ENCODE measurements around the gene OXSR1.
"Not testable (repeated sequence)": the region's sequence is repeated elsewhere in the genome, so short reads cannot be mapped to it uniquely, and the experiment has no call there.

Gene OXSR1

DNA sequence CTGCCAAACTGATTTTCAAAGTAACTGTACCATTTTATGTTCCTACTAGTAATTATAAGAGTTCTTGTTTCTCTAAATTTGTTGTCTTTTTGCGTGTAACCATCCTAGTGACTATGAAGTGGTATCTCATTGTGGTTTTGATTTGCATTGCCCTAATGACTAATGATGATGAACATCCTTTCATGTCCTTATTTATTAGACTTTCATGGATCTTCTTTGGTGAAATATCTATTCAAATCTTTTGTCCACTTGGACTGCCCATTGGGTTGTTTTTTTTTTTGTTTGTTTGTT is 3.6 kb downstream of the OXSR1 start:
- no peak for DNase-seq

DNA sequence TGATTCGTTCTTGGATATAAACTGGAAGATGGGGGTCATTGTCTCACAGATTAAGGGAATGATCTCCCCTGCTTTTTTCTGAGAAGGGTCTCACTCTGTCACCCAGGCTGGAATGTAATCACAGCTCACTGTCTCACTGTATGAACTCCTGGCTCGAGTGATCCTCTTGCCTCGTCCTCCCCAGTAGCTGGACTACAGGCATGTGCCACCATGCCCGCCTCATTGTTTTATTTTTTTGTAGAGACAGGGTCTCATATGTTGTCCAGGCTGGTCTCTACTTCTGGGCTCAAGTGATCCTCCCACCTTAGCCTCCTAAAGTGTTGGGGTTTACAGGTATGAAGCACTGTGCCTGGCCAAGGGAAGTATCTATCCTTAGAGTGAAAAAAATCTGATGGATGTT is 5.4 kb downstream of the OXSR1 start:
- no peak for DNase-seq

DNA sequence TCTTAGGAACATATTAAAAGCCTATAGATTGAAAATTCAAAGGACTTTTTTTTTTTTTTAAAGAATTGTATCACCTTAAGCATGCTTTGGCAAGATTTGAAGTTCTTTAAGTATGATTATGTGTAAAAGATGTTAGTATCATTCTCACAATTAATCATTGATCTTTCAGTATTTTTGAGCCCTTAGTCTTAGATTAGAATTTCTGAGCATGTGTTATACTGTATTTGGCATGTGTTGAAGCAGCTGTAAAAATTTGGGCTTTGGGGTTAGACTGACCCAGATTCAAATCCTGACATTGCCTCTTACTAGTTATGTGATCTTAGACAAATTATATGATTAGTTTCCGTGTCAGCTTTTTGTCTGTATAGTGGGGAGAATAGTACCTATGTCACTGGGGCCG is 6.3 kb downstream of the OXSR1 start:
- DNase-seq, result no peak

DNA sequence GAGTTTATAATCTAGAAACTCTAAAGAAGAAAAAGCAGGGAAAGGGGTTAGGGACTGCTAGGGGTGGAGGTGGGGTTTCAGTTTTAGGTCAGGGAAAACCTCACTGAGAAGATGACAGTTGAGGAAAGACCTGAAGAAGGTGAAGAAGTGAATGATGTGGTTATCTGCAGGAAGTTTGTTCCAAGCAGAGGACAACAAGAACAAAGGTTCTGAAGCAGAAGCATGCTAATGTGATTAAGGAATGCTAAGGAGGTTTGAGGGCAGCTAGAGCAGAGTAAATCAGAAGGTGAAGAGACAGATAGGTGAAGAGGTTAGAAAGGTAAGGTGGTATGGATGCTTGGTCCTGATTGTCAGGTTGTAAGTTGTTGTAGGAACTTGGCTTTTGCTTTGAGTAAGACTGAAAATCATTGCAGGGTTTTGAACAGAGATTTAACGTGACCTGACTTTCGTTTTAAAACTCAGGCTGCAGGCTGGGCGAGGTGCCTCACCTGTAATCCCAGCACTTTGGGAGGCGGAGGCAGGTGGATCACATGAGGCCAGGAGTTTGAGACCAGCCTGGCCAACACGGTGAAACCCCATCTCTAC is 8.6 kb downstream of the OXSR1 start:
- no peak for DNase-seq

DNA sequence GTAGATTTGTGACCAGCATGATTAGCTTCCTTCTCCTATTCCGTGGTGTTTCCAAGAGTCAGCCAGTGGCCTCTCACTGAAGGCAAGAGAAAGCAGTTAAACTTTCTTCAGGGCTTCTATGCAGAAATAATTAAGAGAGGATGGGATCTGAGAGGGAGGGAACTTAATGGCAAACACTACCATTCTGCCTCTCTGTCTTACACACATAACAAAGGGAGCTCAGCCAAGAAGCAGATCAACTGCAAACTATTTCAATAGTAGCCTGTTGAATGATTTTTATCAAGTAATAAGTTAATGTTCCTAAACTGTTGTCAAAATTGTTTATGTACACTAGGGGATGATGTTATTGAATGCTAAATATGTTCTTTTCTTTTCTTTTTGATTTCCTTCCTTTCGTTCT is 11.8 kb downstream of the OXSR1 start:
- DNase-seq, result no peak

DNA sequence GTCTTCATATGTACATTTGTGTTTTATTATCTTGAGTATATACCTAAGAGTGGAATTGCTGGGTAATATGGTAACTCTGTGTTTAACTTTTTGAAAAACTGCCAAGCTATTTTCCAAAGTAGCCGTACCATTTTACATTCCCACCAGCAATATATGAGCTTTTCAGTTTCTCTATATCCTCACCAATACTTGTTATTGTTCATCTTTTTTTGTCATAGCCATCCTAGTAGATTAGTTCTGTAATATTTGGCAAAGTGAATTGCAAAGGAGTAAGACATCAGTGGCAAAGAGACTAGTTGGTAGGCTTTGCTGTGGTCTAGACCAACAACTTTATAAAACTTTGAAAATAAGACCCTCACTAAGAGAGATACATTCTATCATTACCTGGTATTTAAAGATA is 21.4 kb downstream of the OXSR1 start:
- no peak for DNase-seq

DNA sequence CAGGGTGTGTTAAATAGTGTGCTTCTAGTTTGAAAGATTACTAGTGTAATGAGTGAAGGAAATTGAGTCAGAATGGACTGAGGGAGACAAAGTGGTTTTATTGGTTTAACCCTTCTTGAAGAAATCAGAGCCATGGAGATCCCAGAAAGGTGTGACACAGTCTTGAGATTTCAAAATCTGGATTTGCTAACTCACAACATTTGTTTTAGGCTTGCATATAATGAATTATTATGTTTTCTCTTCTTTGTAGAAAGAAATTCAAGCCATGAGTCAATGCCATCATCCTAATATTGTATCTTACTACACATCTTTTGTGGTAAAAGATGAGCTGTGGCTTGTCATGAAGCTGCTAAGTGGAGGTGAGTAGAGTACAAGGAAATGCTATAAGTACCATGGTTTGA is 25.1 kb downstream of the OXSR1 start:
- no peak for DNase-seq

DNA sequence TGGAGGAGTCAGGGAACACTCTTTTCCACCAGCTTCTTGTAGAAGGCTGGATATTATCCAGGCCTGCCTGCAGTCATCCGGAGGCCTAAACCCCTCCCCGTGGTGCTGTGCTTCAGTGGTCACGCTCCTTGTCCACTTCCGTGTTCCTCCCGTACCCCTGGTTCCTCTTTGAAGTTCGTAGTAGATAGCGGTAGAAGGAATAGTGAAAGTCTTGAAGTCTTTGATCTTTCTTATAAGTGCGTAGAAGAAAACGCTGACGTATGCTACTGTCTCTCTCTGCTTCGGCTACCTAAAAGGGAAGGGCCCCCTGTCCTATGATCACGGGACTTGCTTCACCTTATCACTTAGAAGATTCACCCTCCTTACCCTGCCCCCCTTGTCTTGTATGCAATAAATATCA is 37.6 kb downstream of the OXSR1 start:
- DNase-seq, result not testable (repeated sequence)

DNA sequence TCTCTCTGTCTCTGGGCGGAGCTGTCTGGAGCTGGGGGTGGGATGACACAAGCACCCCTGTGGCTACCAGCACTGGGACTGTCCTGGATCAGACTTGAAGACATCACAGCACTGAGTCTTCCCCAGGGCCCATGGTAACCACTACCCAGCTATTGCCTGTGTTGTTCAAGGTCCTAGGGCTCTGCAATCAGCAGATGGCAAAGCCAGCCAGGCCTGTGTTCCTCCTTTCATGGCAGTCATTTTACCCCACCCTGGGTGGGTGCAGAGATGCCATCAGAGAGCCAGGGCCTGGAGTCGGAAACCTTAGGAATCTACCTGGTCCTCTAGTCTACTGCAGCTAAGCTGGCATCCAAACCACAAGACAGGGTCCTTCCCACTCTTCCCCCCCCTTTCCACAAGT is 38.4 kb downstream of the OXSR1 start:
- DNase-seq, result no peak

DNA sequence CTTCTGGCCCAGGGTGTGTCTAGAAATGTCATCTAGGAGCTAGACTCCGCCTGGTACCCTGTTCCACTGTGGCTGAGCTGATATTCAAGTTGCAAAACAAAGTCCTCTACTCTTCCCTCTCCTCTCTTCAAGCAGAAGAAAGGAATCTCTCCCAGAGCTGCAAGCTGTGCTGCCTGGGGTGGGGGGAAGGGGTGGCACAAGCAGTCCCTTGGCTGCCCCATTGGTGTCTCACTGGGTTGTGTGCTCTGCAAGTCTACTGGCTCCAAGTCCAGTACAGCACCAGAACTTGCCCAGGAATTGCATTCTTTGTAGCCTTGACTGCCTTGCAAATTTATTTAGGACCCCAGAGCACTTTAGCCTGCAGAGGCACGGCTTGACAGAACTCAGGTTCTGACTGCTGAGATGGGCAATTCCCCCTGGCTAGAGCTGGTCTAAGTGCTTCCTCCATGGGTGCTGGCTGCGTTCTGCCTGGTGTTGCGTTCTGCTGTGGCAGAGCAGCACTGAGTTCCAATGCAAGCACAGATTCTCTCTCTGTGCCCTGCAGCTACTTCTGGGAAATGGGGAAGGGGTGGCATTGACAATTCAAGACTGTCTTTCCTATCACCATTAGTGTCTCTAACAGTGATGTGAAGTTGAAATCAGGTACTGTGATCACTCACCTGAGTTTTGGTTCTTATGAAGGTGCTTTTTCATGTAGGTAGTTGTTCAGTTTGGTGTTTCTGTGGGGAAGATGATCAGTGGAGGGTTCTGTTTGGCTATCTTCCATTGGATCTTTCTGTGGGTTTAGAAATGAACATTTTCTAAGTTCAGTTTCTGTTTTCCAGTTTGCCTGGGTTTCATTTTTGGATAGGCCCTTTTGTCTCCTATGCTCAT is 39.5 kb downstream of the OXSR1 start:
- no peak for DNase-seq

DNA sequence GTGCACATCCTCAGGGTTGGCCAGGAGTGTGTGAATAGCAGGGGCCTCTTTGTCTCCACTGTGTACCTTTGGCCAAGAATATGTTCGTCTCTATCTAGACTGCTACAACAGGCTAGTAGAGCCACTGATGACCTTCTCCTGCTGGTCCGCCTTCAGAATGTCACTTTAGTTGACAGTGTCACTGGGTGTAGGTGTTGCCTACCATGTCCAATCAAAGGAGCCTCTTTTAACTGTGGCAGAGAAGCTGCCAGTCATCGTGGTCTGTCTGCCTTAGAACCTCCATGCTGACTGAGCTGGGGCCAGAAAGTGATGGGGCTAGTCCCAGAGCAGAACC is 40.1 kb downstream of the OXSR1 start:
- DNase-seq, result no peak

DNA sequence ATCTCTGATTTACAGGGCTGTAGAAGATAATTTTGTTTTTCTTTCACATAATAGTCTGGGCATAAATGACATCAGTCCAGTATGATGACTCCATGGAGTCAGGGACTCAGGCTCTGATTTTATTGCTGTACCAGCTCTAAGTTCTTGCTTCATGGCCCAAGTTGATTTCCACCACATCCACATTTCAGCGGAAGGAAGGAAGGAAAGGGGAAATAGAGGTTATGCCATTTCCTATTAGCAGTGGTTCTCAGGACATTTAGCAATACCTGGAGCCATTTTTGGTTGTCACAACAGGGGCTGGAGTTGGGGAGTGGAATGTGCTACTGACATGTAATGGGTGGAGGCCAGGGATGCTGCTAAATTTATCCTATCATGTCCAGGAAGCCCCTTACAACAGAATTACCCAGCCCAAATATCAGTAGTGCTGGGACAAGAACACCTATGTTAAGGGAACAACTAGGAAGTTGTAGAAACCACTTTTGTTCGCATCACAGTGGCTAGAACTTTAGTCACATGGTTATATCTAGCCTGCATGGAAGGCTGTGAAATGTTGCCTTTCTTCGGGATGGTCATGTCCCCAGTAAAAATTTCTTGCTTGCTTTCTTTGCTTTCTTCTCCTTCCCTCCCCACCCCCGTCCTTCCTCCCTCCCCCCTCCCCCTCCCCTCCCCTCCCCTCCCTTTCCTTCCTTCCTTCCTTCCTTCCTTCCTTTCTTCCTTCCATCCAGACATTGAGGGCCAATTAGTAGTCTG is 42.1 kb downstream of the OXSR1 start:
- peak; percentile 37 to 45 for DNase-seq

DNA sequence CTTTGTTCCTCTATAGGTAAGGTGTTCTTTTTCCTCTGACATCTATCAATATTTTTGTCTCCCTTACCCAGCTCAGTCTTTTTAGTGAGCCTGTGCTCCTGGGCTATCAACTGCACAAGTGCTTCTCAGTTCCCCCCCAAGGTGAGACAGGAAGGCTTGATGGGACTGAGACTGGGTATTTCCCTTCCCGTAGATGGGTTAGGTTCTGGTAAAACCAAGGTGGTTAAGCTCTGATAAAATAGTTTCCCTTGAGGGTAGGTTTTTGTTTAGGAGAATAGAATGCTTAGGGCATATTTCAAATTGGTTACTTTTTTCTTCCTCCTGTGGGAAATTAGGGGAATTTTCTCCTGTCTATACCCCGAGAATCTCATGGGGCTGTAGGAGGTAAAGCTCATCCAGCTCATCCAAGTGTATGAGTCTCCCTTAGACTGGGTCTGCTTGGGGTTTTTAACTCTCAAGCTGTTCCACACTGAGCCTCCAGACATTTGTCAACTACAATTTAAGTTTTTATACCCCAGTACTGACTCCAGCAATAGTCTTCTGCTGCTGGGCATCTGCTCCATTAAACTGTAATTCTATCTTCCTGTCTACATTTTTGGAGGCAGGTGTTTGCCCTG is 44.9 kb downstream of the OXSR1 start:
- no peak for DNase-seq

DNA sequence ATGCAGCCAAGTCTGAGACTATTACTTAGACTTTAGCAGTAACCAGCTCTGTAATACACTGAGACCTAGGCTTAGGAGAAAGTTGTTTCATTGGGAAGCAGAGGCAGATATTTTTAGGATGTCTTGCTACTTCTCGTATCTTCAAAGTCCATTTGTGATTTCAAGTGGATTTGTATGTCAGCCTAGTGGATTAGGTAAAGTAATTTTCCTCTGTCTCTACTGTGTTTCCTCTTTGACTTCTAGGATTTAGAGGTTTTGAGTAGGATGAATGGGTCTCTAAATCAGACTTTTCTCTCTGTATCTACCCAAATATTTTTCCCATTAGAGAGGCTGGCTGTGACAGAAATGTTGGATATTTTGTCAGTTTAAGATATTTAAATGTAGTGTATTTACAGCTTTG is 46.8 kb downstream of the OXSR1 start:
- no peak for DNase-seq

DNA sequence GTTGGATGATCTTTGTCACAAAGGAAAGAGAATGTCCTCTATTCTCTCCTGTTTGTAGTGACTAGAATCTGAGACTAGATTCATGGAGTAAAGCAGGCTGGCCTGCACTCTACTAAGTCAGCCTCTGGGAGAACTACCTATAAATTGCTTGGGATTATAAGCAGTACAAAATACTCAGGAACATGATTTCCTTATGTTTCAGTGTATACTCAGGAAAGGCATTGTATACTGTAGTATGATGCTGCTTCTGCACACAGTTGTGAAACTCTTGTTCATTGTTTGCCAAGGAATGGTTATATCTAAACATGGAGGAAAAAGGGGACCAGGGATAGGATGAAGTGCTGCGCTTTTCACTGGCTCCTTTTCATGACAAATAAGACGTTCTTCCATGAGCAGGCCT is 49.2 kb downstream of the OXSR1 start:
- no peak for DNase-seq

DNA sequence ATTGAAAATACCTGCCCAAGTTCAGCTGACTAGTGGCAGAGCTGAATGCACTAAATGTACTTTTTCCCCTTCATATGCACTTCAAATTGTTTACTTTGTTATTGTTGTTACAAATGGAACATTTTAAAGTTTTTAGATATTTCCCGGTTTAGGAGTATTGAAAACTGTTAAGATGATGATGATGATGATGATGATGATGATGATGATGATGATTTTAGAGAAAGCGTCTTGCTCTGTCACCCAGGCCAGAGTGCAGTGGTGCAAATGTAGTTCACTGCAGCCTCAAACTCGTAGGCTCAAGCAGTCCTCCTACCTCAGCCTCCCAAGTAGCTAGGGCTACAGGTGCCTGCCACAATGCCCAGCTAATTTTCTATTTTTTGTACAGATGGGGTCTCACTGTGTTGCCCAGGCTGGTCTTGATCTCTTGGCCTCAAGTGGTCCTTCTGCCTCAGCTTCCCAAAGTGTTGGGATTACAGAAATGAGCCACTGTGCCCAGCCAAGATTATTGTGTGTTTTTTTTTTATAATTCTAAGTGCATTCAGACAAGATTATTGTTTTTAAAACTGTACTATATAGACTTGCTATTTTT is 54.4 kb downstream of the OXSR1 start:
- DNase-seq, result no peak

DNA sequence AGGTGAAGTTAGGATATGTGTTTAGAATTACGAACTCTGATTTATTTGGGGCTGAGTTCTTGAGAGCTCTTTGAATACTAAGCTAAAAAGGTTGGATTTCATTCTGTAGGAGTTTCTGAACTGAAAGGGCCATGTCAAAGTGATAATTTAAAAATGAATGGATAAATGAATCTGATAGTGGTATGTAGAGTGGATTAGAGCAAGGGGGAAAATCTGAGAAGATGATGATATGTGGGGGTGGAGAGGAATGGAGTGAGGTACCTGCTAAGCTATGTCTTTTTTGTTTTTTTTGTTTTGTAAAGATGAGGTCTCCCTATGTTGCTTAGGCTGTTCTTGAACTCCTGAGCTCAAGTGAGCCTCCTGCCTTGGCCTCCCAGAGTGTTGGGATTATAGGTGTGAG is 55.7 kb downstream of the OXSR1 start:
- DNase-seq, result no peak

DNA sequence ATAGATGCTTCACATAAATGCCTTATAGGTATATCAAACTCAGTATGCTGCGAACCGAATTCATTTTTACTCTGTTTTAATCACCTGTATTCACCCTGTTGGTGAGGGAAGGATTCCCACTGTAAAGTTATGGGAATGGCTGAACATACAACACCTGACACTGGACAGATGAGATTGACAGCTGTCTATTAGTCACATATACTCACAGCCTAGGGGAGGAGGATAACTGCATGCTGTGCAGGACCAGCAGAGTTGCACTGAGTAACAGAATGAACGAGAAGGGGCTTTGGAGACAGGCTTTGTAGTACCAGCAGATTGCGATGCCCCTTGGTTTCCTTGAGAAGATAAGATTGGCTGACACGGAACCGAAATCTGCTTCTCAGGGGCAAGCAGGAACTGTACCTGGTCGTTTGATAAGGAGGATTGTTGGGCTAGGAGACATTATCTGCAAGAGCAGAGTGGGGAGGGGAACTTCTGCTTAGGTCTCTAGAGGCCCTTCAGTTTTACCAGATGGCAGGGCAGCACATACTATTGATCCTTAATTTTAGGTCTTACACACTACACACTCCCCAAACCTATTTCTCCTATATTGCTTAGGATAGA is 56.8 kb downstream of the OXSR1 start:
- no peak for DNase-seq

DNA sequence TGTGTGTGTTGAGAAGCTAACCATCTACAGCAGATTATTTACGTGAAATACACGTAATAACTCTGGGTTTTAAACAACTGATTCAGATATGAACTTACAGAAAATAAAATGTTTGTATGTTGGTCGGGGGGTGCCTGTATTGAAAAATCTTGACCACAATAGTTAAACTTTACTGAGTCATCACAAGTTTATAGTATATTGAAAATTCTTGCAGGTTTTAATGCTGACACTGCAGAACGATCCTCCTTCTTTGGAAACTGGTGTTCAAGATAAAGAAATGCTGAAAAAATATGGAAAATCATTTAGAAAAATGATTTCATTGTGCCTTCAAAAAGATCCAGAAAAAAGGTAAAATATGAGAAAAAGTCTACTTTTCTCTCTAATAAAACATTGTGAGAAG is 59.0 kb downstream of the OXSR1 start:
- no peak for DNase-seq

DNA sequence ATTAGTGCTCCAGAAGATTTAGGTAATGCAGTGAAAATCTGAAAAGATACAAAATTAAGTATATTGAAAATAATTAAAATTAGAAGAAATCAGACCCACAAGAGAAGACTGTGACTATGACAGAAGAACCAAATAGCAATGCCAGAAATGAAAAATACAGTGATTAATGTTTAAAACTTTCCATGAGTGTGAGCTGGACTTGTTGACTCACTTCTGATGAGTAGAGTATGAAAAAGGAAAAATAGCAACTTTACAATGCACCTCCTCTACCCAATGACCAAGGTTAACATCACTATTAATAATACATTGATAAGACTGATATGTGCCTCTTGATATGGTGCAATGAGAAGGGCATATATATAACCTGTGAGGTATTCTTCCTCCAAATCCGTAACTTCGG is 60.9 kb downstream of the OXSR1 start:
- no peak for DNase-seq

DNA sequence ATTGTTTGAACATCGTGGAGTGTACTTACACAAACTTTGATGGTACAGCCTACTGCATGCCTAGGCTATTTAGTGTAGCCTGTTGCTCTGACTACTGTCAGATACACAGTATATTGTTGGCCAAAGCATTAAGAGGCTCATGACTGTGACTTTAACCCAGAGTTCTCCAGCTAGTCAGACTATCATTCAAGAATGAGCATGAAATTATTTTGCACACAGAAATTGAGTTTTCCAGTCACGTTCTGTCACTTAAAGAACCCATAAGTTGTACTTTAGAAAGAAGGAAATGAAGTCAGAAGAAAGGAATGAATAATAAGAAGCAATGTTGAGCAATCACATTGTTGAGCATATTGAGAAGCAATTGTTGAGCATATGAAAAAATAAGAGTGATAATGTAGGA is 62.7 kb downstream of the OXSR1 start:
- DNase-seq, result peak; percentile 15 to 19

DNA sequence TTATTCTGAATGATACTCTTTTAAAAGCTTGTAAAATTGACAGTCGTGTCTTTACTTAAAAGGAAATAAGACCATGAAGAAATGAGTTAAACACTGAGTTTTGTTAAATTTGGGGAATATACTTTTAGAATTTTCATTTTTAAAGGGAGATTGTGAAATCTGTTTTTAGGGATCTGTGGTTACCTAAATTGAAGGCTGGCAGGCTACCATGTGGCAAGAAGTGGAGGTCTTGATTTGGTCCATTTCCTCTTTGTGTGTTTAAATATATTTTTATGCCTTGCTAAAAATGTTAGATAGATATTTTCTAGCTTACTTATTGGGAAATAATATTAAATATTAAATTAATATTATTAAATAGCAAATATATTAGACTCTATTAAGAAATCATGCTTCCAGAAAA is 63.7 kb downstream of the OXSR1 start:
- peak; percentile 14 to 39 for DNase-seq

DNA sequence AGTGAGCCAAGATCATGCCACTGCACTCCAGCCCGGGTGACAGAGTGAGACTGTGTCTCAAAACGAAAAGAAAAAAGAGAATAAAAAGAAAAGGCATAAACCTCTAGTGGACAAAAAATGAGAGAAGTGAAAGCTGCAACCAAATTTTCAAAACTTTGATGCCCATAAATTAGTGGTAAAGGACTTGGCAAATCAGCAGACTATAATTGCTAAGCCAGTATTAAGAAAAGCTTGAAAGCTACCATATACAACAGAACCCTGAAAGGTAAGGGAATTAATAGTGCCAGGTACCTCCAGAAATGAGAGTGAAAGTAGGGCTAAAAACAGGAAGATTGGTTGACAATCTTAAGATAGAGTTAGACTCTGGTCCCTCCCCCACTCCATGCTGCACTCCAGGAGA is 67.4 kb downstream of the OXSR1 start:
- no peak for DNase-seq
